ENCODE measurements around the gene SP4. TPM values are rescaled to one million over a fixed set of nuclear protein-coding genes. Genes with fewer than 3 reads are reported as not detected.

Gene SP4
- total RNA-seq, 2 donors from 2014 or later: 5.3 to 6.0 TPM

DNA sequence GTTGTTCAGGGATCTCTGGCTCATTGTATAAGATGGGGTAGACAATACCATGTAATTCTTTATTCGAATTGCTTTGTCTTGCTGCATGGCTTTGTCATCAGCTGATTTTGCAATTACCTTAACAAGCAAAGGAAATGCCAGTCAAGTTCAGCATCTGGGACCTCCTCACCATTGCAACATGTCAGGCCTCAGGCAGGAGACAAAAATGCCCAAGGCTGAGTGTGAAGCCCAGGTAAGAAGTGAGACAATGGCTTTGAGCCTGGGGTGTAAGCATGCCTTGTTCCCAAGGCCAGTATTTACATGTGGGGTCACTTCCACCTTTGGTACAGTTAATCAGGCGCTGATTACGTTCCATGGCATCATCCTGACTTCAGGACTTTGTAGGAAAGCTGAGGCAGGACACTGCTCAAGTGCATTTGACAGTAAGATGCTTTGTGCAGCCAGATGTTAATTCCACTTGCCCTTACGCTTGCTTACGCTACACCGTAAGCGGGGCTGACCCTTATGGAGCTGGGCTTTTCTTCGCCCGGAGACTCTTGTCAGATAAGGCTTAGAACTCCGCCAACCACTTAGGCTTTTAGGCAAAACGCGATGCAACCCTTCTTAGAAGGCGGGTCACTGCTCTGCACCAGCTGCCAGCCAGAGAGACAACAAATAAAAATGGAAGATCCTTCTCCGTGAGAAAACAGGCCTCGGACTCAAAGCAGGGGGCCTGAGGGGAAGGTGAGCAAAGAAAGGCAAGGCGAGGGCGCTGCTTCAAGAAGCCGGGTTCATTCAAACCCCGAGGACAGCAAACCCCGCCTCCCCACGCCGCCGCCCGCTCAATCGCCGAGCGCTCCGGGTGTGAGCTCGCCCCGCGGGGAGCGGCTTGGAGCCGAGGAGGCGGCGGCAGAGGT is 1.3 kb upstream of the SP4 start:
- 4 to 9% methylated on average over 14 to 32 of the region's 35 CpGs for WGBS, 2 donors
- no peak for DNase-seq
- H3K27me3 ChIP-seq: no peaks in the 10 kb centered on the region
- peak overlapping the region in 1 of 2 donors; percentile 4 for H3K4me3 ChIP-seq
- H3K36me3 ChIP-seq (replicated peaks in 1 of 2; ENCODE audit: insufficient read depth in 1 of 2, low read depth in 2 of 2): no peaks in the 10 kb centered on the region
- no peak for ATAC-seq
- H3K27ac ChIP-seq: peak overlapping the region in 3 of 4 donors; percentile 51 to 99 (median 99)
- intact Hi-C loops (cut with DNase I): no loop called here
- H3K9me3 ChIP-seq: no peaks in the 10 kb centered on the region
- no peak for TF ChIP-seq CTCF (IDR thresholded peaks at IDR 0.05)
- no peak for TF ChIP-seq POLR2A (IDR thresholded peaks at IDR 0.05)
- H3K4me1 ChIP-seq: peaks cover 33% of the 10 kb centered on the region

GRCh38 chr7:21427182-21427870 is 557 bp upstream of the SP4 start:
- 0 to 1% methylated on average over 22 to 53 of the region's 57 CpGs for WGBS, 2 donors

DNA sequence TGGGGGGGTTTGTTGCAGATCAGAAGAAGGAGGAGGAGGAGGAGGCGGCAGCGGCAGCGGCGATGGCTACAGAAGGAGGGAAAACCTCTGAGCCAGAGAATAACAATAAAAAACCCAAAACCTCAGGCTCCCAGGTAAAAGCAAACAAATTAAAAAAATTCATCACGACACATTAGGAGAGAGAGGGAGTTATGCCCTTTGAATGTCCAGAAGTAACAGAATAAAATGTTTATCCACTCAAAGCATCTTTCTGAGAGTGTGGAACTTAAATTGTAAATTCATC is 717 bp downstream of the SP4 start:
- no peak for ATAC-seq
- H3K27ac ChIP-seq: peak overlapping the region; percentile 97 to 99 (median 98)
- TF ChIP-seq POLR2A (IDR thresholded peaks at IDR 0.05): no peak
- TF ChIP-seq CTCF (IDR thresholded peaks at IDR 0.05): no peak
- no peaks in the 10 kb centered on the region for H3K36me3 ChIP-seq (replicated peaks in 1 of 2; ENCODE audit: insufficient read depth in 1 of 2, low read depth in 2 of 2)
- peak overlapping the region; percentile 62 to 68 for H3K4me3 ChIP-seq
- 0 to 1% methylated on average over 5 of the region's 5 CpGs for WGBS, 2 donors
- DNase-seq: no peak
- H3K27me3 ChIP-seq: no peaks in the 10 kb centered on the region
- H3K9me3 ChIP-seq: no peaks in the 10 kb centered on the region
- peaks cover 49% of the 10 kb centered on the region for H3K4me1 ChIP-seq
- intact Hi-C loops (cut with DNase I): no loop called here

More at GRCh38 chr7:21427182-21427870, 557 bp upstream of the SP4 start:
- H3K36me3 ChIP-seq (replicated peaks in 1 of 2; ENCODE audit: insufficient read depth in 1 of 2, low read depth in 2 of 2): no peaks in the 10 kb centered on the region
- H3K9me3 ChIP-seq: no peaks in the 10 kb centered on the region
- DNase-seq (peak; percentile 99), ATAC-seq (peak; percentile 89)
- H3K27me3 ChIP-seq: no peaks in the 10 kb centered on the region
- H3K4me1 ChIP-seq: peaks cover 41% of the 10 kb centered on the region
- TF ChIP-seq CTCF (IDR thresholded peaks at IDR 0.05) (peak in 4 of 7 experiments; percentile 11 to 58 (median 50)), POLR2A (IDR thresholded peaks at IDR 0.05) (peak; percentile 56 to 88 (median 85))
- intact Hi-C loops (cut with DNase I): no loop called here
- peak overlapping the region; percentile 97 to 99 (median 98) for H3K27ac ChIP-seq
- H3K4me3 ChIP-seq: peak overlapping the region; percentile 69 to 74

DNA sequence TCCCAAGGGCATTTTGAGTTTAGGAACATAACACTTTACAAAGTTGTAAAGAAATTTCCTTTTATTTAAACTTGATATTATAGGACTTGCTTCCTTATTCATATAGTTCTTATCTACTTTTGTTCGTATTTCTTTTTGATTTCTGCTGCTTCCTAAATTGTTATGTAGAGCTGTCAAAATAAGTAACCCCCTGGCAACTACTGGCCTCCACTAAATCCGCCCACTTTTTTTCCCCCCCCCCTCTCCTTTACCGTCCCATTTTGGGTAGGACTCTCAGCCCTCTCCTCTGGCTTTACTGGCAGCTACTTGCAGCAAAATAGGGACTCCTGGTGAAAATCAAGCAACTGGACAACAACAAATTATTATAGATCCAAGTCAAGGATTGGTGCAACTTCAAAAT is 1.1 kb downstream of the SP4 start:
- H3K4me3 ChIP-seq: no peak overlapping the region
- no peaks in the 10 kb centered on the region for H3K9me3 ChIP-seq
- H3K27me3 ChIP-seq: no peaks in the 10 kb centered on the region
- H3K4me1 ChIP-seq: peaks cover 49% of the 10 kb centered on the region
- no peaks in the 10 kb centered on the region for H3K36me3 ChIP-seq (replicated peaks in 1 of 2; ENCODE audit: insufficient read depth in 1 of 2, low read depth in 2 of 2)
- intact Hi-C loops (cut with DNase I): no loop called here
- DNase-seq: no peak
- WGBS, 2 donors: 39 to 45% methylated on average over 3 of the region's 3 CpGs
- no peak for TF ChIP-seq POLR2A (IDR thresholded peaks at IDR 0.05)
- TF ChIP-seq CTCF (IDR thresholded peaks at IDR 0.05): no peak
- ATAC-seq: no peak
- peak overlapping the region in 3 of 4 donors; percentile 22 to 99 (median 97) for H3K27ac ChIP-seq

Measured in body of pancreas (tissue), 4 donors.